ENCODE data around the gene OR4N2. TPM values are rescaled to one million over a fixed set of nuclear protein-coding genes. Genes with fewer than 3 reads are reported as not detected.

OR4N2 gene, protein sequence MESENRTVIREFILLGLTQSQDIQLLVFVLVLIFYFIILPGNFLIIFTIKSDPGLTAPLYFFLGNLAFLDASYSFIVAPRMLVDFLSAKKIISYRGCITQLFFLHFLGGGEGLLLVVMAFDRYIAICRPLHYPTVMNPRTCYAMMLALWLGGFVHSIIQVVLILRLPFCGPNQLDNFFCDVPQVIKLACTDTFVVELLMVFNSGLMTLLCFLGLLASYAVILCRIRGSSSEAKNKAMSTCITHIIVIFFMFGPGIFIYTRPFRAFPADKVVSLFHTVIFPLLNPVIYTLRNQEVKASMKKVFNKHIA
- not detected in 2 replicates for total RNA-seq

DNA sequence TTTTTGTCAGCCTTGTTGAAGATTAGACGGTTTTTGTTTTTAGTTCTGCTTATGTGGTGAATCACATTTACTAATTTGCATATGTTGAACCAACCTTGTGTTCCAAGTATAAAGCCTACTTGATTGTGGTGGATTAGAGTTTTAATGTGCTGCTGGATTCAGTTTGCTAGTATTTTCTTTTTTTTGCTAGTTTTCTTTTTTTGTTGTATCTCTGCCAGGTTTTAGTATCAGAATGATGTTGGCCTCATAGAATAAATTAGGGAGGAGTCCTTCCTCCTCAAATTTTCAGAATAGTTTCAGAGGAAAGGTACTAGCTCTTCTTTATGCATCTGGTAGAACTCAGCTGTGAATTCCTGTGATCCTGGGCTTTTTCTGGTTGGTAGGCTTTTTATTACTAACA, at the start of gene OR4N2:
TSS of gene OR4N2 (plus strand) at position 301 of the 400 bp plus-strand sequence. CDS start 23,679 bp downstream, outside the sequence.

DNA sequence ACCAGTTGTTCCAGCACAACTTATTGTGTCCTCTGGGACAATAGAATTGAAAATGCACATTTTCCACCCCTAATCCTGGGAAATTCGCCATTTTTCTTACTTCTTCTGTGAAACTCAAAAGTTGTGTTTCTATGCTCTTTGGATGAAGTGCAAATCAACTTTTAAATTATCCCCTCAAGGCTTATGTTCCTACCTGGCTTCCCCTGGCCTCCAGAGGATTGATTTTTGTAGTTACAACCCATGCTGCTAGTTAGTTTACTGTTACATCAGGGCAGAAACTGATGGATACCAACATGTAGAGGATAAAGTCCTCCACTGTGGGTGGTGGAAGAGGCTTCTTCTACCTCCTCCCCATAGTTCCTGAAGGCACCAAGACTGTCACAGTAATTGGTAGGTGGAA, 30.4 kb upstream of the OR4N2 start, which contains the start of gene OR4M1:
TSS of gene OR4M1 (plus strand) at position 301 of the 400 bp plus-strand sequence. CDS start 6,819 bp downstream, outside the sequence.

DNA sequence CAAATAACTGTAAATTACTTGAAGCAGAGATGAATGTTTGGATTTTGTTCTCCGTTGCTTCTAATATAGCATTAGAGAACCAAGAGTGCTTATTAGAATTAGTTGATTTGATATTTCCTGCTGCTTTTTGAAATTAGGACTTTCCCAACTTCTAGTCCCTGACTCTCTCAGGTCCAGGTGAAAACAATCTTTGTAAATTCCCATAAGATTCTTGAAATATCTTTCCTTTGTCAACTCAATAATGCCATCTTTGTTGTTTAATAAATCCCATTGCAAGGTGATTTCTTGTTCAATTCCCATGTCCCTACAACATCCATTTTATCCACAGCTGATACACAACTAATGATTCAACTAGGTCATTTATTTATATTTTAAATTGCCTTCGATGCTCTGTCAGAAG, 71.3 kb downstream of the OR4N2 start, which contains the start of gene OR4K2:
TSS of gene OR4K2 (plus strand) at position 301 of the 400 bp plus-strand sequence. CDS start 1,126 bp downstream, outside the sequence.

Other genes starting within 250 kb of the OR4N2 start
- not detected in 2 replicates for gene OR11H2, start 89.9 kb upstream of the OR4N2 start, total RNA-seq
- not detected in 2 replicates for gene OR4Q3, start 60.2 kb upstream of the OR4N2 start, total RNA-seq
- not detected in 2 replicates for gene OR4M1, start 30.3 kb upstream of the OR4N2 start, total RNA-seq
- not detected in 2 replicates for gene OR4K2, start 71.4 kb downstream of the OR4N2 start, total RNA-seq
- not detected in 2 replicates for gene OR4K5, start 116.8 kb downstream of the OR4N2 start, total RNA-seq
- gene OR4K1, start 127.1 kb downstream of the OR4N2 start, total RNA-seq = 0.09 TPM in 1 of 2 replicates, not detected in the other
- not detected in 2 replicates for gene OR4K15, start 171.8 kb downstream of the OR4N2 start, total RNA-seq
- gene OR4Q2, start 198.4 kb downstream of the OR4N2 start, total RNA-seq = not detected in 2 replicates
- not detected in 2 replicates for gene OR4K14, start 215.5 kb downstream of the OR4N2 start, total RNA-seq
- gene OR4K13, start 232.3 kb downstream of the OR4N2 start, total RNA-seq = not detected in 2 replicates

Data from endothelial cell of coronary artery (primary cell).